GM19438 (cell line): ENCODE data around the gene GPBAR1.
A peak's percentile ranks its signal among the peaks of the same experiment; 100 is the strongest.

Experiments used
- ATAC-seq: cut with Tn5 transposase; IDR thresholded peaks from one replicate; pipeline ENCODE4 v1.9.1; 2021; ENCODE audit warnings: low read depth; ENCODE audit not compliant: unreplicated experiment

Gene GPBAR1

DNA sequence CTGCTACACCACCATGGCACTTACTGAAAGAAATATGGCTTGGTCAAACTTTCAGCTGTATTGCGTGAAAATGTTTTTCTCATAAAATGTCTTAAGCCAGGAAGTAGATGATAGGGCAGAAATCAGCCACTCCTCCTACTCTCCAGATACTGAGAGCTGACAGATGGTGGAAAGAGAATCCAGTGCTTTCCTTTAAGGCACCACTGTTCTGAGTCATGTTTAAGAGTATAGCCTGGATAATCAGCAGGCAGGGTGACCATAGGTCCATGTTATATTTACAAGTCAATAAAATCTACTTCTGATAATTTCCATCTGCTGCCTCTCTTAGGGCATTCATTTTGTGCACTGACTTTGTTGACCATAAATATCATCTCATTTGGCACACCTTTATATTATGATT is 21.9 kb upstream of the GPBAR1 start:
- ATAC-seq, result no peak

DNA sequence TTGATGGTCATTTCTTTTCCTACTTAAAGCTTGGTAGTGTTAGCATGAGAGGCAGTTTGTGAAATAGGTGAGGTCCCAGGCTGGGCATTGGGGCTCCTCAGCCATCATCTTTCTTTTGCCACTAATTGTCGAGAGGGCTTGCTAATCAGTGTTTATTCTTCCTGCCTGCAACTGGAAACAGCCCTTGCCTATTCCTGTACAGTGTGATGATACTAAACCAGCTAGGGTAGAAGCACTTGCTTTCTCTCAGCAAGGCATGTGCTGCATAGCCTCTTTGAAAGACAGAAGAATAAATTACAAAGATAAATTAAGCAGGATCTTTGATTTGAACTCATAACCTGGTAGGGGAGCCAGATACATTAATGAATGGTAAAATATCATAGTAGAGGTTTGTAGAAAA is 16.6 kb upstream of the GPBAR1 start:
- ATAC-seq, result no peak

DNA sequence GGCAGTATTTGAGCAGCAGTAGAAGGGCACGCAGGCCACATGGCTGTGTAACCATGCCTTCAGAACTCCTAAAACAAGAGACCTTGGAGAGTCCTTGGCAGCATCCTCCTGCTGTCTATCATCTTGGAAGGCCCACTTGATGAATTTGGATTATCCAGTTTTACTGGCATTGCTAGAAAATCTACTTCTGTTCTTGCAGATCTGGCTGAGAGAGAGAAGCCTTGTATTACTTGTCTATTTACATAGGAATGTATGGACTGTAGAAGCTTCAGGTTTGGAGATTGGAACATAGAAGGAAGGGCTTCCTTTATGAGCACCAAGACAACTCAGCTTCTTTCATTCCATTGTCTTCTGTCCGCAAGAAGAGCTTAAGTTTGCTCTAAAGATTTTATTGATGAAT is 16.1 kb upstream of the GPBAR1 start:
- no peak for ATAC-seq

DNA sequence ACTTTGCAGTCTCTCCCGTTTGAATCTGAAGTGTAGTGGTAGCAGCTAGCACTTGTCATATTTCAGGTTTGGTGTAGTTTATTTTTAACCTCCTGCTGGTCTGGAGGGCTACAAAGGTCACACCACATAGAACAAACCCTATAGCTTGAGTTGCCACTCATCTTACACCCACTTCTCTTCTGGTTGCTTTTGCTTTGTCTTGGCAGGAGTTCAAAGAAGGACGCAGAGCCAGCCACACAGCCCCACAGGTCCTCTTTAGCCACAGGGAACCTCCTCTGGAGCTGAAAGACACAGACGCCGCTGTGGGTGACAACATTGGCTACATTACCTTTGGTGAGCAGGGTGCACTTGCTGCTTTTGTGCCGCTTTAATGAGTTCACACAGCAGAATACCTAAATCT is 15.6 kb upstream of the GPBAR1 start:
- no peak for ATAC-seq

DNA sequence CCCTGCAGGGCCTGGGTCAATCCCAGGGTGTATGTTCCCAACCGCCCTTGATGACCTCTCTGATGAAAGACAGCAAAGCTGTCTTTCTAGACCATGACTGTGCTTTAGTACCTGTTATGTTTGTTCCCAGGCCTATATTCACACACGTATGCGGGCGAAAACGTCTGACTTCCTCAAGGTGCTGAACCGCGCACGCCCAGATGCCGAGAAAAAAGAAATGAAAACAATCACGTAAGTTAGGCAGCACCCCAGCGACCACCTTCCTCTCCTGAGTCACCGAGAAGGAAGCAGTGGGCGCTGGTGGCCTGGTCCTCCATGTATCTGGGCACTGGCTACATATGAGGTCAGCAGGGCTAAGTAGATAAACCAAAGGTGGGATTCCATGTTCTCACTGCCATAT is 11.1 kb upstream of the GPBAR1 start:
- ATAC-seq, result no peak

DNA sequence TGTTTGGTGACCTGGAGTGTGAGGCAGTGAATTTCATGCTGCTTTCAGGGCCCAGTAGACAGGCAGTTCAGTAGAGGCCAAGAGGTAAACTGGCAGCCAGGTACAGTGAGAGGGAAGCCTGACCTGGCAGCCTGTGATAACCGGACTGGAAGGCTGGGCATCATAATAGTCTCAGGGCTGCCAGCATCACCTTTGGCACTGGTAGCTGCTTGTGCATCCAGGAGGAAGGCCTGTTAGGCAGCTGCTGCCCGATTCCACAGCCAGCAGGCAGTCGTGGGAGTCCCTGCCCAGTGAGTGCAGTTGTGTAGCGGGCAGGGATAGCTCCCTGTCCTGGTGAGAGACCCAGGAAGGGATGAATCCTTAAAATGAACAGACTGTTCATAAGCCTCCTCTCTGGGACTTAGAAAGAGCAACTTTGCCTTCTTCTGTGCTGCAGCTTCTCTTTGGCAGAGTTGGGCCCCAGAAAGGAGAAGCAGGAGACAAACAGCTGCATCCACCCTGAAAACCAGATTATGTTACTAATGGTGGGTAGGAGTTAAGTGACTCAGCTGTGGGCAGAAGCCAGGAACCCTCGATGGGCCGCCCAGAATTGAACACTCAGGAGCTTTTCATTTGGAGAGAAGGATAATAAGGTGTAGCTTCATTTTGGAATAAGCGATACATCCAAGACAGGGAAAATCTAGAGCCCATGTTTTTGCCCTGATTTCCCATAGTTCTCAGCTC is 8.1 kb upstream of the GPBAR1 start:
- ATAC-seq, result no peak

DNA sequence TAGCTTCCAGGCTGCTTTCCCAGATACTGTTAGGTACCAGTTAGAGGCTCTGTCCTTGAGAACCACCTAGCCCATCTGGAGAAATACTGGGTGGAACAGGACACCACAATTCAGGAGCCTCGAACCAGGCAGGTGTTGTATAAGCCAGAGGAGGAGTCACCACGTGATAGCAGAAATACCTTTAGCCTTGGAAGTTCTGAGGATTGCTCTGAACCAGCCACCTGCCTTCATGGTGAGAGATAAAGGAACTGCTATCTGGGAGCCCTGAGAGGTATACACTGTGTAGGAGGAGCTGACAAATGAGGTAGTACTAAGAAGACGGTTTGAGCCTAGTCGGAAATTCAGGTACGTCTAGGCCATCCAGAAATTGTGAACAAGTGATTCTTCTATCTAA is 7.6 kb upstream of the GPBAR1 start:
- no peak for ATAC-seq

DNA sequence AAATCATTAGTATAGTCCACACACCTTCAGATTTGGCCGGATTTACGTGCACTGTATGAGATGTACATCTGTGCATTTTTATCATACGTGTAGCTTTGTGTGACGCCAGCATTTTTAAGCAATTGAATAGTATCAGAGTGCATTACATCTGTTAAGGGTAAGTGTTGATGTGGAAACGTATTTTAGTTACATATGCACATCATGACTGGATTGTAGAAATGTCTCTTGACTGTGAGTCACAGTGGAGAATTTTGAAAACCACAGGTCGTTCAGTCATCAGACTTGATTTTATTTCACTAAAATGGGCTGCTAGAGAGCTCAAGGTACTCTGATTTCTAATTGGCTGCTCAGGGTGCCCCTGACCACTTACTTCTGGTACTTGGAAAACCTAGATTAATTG is 5.4 kb upstream of the GPBAR1 start:
- no peak for ATAC-seq

DNA sequence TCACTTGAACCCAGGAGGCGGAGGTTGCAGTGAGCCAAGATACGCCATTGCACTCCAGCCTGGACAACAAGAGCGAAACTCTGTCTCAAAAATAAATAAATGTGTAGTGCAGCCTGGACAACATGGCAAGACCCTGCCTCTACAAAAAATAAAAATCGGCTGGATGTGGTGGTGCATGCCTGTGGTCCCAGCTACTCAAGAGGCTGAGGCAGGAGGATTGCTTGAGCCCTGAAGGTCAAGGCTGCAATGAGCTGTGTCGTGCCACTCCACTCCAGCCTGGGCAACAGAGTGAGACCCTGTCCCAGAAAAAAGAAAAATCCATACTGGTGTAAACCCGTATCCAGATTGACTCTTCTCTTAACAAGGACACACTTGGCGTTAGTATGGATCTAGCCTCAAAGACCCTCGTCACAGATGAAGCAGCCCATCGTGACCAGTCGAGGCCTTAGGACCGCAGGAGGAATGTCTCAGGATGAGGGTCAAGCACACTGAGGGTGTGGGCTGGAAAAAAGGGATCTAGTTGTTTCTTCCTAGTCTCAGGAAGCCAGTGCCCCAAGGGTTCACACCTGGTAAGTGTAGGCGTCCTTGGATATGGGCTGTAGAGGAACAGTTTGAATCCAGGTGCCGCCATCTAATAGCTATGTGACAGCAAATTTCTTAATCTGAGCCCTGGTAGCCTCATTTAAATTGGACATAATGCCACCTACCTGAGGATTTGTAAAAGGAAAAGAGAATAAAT is 4.0 kb upstream of the GPBAR1 start:
- no peak for ATAC-seq

DNA sequence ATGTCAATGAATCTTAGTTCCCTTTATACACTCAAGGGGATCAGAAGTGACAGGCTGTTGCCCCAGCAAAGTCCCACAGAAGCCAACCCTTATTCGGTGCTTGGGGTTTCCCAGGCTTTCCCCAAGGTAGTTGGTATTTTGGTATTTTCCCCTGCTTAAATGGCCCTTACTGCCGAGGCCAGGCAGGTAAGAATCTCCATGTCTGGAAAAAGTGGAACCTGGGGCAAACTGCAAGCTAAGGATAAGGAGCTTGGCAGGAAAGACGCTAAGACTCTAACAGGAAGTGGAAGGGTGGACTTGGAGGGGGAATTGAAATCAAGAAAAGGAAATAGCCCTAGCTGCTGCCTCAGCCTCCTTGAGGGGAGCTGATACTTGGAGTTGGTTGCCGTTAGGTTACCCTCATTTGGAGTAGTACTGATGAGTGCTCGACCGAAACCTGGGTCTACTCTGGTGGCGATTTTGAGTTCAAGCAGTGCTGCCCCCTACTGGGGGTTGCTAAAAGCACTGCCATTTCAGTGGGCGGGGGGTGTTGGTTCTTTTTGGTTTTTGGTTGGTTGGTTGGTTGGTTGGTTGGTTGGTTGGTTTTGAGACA is 3.3 kb upstream of the GPBAR1 start:
- peak; percentile 74 for ATAC-seq

DNA sequence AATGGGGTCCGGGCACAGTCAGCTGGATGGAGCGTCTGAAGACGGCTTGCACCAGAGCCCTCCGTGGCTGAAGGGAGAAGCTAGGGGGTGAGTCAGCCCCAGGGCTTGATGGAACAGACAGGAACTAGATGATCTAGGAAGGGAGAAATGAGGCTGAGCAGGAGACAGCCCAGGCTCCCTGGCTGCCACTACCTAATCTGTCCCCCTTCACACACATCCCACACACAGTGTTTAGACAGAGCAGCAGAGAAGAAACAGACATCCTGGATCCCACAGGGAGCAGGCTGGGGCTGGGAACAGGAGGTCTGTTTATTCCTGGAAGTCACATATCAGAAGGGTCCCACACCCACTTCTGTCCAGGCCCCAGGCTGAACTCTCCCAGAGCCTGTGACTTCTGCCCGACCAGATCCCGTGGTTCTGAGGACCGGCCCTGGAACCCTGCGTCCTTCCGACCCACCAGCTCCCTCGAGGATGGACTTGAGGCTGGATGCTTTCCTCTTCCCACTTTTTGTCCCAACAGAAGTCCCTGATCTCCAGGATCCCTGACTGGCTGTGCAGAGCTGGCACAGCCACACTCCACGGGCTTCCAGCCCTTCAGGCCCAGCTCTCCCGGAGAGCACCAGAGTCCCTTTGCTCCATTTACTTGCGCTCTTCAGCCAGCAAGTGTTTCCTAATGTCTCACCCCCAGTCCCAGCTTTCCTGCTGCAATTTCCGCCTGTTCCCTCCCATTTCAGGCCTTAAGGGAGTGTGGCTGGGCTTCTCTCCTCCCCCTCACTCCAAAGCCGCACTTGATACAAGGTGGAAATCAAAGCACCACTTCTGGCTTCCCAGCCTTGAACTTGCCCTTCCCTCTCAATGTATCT is 1.5 kb upstream of the GPBAR1 start:
- ATAC-seq, result no peak

DNA sequence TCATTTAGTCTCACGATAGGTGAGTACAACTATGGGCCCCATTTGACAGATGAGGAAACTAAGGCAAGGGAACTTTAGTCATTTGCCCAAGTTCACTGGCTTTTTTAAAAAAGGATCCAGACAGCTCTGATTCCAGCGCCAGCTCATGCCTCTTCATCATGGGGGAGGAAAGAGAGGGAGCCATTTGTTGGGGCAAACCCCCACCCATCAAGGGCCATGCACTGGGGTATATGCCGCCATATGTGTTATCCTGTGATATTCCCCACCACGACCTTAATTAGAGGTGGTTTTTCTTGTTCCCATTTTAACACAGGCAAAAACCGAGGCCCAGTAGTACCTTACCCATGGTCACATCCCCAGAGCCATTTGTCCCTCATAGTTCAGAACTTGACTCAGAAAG is 649 bp upstream of the GPBAR1 start:
- no peak for ATAC-seq

DNA sequence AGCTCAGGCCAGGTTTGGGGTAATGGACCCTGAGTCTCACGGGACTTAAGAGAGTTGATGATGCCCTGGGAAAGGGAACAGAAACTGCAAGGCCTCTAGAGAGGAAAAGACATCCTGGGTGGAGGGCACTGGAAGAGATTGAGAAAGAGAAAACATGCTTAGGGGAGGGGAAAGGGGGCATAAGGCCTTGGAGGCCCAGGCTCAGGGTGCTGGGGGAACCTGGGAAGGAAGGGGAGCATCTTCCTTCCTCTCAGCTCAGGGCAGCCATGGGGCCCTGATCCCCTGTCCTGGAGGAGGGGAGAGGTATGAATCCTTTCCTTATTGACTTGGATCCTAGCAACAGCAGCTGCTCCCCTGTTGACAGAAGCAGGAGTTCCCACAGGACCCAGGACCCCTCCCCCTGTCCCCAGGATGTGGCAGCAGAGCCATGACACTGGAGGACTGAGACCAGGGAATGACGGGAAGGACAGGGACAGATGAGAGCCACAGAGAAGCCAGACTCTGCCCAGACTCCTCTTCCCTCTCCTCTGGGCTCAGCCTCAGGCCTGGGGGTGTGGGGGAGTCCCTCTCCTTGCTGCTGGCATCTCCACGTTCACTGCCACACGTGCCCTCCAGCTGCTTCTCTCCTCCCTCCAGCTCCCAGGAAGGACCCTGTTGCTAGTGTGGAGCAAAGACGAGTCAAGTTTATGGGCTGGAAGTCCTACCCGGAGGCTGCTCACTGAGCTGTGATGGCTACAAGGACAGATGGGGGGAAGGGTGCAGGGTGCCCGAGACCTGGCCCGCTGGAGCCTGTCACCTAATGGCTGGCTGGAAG is 815 bp downstream of the GPBAR1 start:
- no peak for ATAC-seq

DNA sequence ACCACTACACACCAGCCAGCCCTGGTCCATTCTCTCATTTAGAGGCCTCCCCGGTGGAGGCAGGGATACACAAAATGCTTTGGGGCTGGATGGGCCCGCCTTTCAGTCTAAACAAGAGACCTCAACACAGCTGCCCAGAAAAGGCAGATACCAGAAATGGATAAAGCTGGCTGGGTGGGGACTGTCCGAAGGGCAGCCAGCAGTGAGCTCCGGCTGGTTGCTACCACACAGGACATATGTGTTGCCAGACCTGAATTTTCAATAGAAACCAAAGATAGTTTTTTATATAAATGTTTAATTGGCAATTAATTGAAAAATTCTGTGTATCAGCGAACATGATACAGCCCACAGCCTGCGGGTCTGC is 1.4 kb downstream of the GPBAR1 start:
- no peak for ATAC-seq

DNA sequence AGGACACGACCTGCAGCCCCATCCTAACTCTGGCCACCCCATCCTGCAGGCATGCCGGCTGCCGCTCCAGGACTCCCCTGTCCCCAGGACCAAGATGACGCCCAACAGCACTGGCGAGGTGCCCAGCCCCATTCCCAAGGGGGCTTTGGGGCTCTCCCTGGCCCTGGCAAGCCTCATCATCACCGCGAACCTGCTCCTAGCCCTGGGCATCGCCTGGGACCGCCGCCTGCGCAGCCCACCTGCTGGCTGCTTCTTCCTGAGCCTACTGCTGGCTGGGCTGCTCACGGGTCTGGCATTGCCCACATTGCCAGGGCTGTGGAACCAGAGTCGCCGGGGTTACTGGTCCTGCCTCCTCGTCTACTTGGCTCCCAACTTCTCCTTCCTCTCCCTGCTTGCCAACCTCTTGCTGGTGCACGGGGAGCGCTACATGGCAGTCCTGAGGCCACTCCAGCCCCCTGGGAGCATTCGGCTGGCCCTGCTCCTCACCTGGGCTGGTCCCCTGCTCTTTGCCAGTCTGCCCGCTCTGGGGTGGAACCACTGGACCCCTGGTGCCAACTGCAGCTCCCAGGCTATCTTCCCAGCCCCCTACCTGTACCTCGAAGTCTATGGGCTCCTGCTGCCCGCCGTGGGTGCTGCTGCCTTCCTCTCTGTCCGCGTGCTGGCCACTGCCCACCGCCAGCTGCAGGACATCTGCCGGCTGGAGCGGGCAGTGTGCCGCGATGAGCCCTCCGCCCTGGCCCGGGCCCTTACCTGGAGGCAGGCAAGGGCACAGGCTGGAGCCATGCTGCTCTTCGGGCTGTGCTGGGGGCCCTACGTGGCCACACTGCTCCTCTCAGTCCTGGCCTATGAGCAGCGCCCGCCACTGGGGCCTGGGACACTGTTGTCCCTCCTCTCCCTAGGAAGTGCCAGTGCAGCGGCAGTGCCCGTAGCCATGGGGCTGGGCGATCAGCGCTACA is 2.1 kb downstream of the GPBAR1 start:
- no peak for ATAC-seq

DNA sequence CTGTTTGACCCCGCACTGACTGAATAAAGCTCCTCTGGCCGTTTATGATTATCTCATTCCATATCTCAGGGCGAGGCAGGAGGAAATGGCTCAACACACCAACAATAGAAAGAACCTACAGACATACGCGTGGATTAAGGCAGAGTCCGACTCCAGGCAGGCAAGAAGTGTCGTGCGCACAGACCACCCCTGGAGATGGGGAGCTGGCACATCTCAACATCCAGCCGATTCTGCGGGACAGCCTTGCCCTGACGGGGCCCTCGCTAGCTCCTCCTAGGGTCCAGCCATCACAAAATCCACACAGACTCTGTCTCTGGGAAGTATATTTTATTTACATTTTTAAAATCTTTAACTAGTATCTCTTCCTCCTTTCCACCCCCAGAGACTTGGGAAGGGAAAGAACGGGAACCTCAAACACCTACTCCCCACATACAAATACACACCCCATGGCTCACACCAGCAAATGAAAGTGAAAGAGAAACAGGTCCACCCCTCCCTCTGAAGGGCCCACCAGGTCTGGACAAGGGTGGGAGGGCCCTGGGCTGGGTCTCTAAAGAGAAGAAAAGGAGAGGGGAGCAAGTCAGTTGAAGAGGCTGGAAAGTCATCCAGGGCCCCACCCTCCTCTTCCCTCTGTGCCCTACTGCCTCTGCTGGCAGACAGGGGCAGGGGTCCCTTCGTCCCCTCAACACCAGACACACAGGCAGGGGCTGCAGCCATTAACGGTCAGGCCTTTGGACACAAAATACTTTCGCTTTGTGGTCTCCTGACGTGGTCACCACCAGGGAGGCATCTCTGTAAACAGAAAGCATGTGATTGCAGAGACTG is 3.2 kb downstream of the GPBAR1 start:
- no peak for ATAC-seq

DNA sequence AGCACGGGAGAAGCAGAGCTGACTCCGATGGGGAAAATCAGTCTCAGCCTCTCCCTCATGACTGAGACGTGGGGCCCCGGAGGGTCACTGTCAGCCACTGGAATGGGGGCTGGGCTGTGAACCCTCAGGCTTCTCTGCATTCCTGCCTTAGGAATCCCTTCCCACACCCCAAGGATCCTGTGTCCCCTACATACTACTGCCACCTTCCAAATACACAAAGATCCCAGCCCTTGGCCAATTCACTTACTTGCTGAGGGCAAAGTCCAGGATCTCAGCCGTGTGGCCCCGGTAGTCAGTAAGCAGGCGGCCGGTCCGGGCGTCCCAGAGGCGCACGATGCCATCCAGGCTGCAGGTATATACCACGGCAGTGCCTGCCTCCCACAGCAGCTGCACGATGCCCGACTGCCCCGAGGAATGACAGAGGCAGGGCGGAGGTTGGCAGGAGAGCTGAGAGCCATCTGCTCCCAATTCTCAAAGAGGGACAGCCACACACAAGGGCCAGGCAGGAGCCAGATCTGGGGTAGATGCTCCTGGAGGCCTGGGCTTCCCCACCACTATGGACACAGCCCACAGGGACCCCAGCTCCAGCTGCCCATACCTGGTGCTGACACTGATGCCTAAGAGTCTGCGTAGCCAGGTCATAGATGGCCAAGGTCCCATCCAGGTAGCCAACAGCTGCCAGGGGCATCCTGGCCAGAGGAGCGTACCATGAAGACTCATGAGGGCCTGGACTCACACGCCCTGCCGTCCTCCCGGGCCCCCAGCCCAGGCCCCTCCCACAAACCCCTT is 4.2 kb downstream of the GPBAR1 start:
- ATAC-seq, result no peak

DNA sequence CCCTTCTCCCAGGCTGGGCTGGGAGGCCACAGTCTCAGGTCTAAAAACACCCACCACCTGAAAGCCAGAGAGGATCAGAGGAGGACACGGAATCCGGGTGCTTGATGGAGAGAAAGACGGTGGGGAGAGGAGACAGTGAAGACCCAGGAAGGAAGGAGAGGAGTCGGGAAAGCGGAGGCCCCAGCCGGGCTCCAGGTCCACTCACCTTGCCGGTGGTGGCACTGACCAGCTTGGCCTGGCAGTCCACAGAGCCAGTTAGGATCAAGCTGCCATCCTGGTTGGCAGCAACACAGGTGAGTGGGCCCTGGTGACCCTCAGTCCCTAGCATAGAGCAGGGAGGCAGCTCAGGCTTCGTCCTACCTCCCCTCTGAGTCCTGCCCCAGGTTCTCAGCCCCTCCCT is 4.8 kb downstream of the GPBAR1 start:
- no peak for ATAC-seq
